Metanephros (tissue), 2 donors: ENCODE results near the gene AKR1C2. TPM values are rescaled to one million over a fixed set of nuclear protein-coding genes. Genes with fewer than 3 reads are reported as not detected.

Source experiments
- small RNA-seq: library from RNA; depleted of rRNA; stranded (forward); fragments of <200 nt; gene quantifications from one replicate; pipeline ENCODE3, GENCODE V24; 2014; ENCODE audit warnings: low replicate concordance
- total RNA-seq: library from RNA; depleted of rRNA; stranded (reverse); fragments of >200 nt; gene quantifications from one replicate; pipeline ENCODE4 v1.2.3, GENCODE V29; 2014

AKR1C2 gene
- 7.9 TPM for total RNA-seq

GRCh38 chr10:5003127-5004029 is at the start of gene AKR1C2:
TSS of gene AKR1C2 (minus strand) at chr10:5003857. CDS start at chr10:5003835, 22 bp downstream.

GRCh38 chr10:4962876-4963814 is 40.5 kb downstream of the AKR1C2 start, which contains the start of gene AKR1C1:
TSS of gene AKR1C1 (plus strand) at chr10:4963415. CDS start at chr10:4963445, 30 bp downstream.

Small RNA genes within 50 kb of the gene (small RNA-seq; reads per million reads assigned to genes)
- gene RF00096, result not detected

Other genes starting within 250 kb of the AKR1C2 start
- 24.2 TPM for gene AKR1E2, start 177.7 kb downstream of the AKR1C2 start, total RNA-seq
- gene AKR1C1, start 40.4 kb downstream of the AKR1C2 start, total RNA-seq, result 6.3 TPM
- 25.2 TPM for gene AKR1C3, start 90.6 kb upstream of the AKR1C2 start, total RNA-seq
- gene AKR1C8, start 181.3 kb upstream of the AKR1C2 start, total RNA-seq, result 0.41 TPM
- not detected for gene AKR1C4, start 193.0 kb upstream of the AKR1C2 start, total RNA-seq